HG03159 (cell line): Measurements from ENCODE around the gene ANXA10.
"Not testable (repeated sequence)": the region's sequence is repeated elsewhere in the genome, so short reads cannot be mapped to it uniquely, and the experiment has no call there.

Experiments used
- ATAC-seq: cut with Tn5 transposase; IDR thresholded peaks from one replicate; pipeline ENCODE4 v1.9.1; 2021; ENCODE audit warnings: mild to moderate bottlenecking, moderate library complexity; ENCODE audit not compliant: unreplicated experiment

ANXA10 gene

GRCh38 chr4:168153596-168154440 is 61.5 kb downstream of the ANXA10 start:
- peak; percentile 92 for ATAC-seq

DNA sequence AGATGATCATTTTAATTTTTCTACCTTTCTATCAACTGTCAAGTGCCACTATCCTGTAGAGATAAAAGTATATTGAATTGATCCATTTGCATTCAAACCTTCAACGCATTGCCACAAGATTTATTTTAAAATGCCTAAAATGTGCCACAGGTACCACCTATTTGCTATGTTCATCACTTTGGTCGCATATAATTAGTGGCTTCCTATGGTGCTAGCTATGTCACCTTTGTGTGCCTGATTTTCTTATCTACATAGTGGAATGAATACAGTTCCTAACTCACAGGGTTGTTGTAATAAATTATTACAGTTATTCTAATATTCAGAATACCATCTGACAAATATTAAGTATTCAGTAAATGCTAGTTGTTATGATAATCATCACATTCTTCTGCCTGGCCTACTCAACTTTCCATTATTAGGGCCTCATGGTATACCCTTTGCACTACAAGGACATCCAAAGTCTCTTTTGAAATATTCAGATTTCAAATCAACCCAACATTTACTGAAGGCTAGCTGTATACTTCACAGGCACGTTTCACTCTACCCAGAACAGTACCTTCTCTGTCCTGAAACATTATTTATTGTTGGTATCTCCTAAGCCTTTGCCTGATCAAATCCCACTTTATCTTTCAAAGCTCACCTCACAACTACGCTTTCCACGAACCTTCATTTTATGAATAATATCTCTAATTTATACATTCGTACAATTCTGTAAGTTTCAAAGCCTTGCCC is 62.4 kb downstream of the ANXA10 start:
- ATAC-seq, result no peak

DNA sequence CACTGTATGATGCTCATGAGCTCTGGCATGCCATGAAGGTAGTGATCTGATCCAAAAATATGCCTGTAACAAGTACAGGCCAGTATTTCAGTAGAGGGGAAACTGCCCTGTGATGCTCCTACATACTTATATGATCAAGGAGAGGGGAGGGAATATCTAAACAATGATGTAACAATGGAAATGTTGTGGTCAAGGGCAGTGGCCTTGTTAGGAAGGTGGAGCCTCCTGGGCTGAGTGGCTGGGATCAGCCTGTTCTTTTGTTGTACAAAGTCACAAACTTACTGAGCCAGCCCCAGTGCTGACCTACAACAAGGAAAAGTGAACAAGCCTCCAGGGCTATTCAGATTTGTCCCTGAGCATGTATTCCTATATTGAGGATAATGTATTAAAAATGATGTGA is 70.3 kb downstream of the ANXA10 start:
- ATAC-seq, result no peak

DNA sequence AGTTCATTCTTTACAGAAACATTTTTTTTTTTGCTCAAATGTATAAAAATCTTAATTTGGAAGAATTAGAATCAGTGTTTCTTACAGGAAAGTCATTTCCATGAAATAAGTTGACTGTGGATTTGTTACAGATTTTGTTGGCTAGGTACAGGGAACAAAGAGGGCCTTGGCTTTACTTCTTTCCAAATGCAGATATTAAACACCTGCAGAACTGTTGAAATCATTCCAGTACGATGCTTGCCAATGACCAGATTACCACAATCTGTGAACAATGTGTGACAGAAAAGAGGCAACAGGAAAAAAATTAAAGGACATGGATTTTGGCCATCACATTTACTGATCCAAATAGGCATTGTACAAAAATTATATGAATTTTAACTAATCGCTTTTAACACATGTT is 70.8 kb downstream of the ANXA10 start:
- ATAC-seq, result no peak

- ATAC-seq, result no peak
These were observed 71.7 kb downstream of the ANXA10 start for GRCh38 chr4:168164045-168164444.

DNA sequence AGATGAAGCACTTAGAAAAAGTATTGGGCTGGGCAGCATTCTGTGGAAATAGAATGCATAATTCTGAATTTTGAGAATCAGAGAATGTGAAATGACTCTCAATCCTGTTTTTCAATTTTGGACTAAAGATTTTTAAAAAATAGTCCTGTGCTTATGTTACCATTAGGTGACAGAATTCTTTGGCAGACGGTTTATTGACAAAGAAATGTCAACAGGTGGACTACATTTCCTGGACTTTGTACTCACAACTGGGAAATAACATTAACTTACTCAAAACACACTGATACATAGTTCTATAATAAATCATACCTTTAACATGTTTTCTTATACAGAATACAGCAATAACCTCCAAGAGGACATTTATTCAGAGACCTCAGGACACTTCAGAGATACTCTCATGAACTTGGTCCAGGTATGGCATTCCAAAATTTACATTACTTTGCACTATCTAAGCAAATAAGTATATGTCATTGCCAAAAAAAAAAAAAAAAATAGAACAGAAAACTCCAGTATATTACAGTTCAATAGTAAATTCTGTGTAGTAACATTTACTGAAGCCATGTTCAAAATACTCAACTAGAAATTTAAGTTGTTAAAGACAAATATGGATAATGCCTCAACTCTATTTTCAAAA is 72.7 kb downstream of the ANXA10 start:
- ATAC-seq, result no peak

DNA sequence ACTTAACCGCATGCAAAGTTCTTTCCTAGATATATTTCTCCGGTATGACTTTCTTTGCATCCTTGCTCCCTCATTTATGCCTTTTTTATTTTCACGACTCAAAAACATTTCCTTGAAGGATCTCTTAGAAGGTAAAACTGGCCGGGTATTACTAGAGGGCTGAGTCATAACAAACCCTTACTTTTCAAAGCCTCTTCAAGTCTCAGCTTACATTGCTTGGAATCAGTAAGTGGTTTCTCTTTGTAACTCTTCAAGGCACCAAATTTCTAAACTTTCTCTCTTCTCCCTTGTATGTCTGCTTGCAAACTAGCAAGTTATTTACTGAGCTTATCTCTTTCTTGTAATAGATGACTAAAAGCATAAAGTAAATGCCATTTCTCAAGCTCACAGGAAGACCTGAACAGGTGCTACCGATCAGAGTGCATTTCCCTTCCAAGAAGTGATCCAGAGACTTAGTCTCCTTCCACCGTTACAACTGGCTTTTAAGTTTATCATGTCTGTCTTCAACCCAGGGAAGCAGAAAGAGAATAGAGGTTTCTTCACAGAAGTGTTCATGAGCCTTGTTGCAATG is 75.5 kb downstream of the ANXA10 start:
- ATAC-seq, result peak; percentile 45

DNA sequence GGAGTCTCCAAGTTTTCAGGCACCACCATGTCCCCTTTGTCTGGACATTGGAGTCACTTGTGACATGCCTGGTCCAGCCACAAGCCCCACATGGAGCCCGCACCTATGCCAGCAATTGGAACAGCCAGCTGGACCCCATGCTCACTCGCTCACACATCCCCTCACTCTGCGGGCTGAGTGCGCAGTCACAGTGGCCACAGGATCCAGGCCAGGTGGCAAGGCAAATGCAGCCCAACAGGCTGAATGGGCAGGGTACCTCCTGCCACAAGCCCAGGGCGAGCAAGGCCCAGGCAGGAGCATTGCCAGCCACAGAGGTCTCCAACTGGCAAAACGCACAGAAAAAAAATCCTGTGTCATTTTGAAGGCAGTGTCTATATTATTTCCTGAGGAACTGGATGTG is 82.0 kb downstream of the ANXA10 start:
- no peak for ATAC-seq

- ATAC-seq, result no peak
These were observed 85.3 kb downstream of the ANXA10 start for GRCh38 chr4:168177546-168178149.

- ATAC-seq, result no peak
These were observed 91.6 kb downstream of the ANXA10 start for GRCh38 chr4:168183717-168184571.

GRCh38 chr4:168188754-168189153 is 96.4 kb downstream of the ANXA10 start:
- peak; percentile 63 for ATAC-seq

DNA sequence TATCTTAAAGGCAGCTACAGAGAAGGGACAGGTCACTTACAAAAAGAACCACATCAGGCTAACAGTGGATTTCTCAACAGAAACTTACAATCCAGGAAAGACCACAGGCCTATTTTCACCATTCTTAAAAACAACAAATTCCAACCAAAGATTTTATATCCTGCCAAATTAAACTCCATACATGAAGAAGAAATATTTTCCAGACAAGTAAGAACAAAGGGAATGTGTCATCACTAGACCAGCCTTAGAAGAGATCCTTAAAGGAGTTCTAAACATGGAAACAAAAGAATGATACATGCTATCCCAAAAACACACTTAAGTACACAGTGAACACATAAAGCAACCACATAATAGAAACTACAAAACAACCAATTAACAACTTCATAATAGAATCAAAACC is 105.6 kb downstream of the ANXA10 start:
- no peak for ATAC-seq

- no peak for ATAC-seq
These were observed 107.1 kb downstream of the ANXA10 start for GRCh38 chr4:168199260-168199957.

DNA sequence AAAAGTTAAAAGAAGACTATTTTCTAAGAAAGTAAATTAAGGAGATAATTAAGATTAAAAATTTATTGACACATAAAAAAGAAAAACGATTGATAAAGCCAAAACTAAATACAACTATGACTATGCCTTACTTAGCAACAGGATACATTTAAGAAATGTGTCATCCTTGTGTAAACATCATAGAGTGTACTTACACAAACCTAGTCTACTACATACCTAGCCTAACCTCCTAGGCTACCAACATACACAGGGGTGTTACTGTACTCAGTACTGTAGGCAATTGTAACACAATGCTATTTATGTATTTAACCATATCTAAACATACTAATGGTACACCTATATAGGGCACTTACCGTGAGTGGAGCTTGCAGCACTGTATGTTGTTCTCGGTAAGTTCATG is 108.3 kb downstream of the ANXA10 start:
- ATAC-seq, result no peak

GRCh38 chr4:168203233-168203911 is 111.0 kb downstream of the ANXA10 start:
- ATAC-seq, result no peak

DNA sequence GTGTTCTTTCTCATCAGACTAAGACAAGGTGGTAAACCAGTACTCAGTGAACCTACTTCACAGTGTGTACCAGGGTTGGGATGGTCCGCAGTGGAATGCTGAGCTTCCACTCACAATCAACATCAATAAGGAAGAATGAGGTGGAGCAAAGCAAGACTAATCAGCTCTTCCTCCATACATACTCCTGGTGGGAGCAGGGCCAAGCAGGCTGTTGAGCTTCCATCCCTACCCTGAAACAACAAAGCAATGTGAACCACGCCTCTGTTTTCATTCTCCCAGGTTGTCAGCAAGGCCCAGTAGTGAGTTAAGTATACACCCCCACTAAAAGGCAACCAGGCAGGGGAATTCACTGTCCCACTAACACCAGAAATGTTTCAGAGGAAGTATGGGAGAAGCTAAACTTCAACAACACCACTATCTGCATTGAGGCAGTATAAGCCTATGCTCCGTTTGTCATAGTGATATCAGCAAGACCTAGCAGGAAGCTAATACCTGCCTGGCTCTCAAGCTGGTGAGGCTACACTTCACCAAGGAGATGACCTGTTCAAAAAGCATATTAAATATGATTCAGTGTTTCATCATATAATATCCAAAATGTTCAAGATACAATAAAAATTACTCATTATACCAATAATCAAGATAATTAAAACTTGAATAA is 116.7 kb downstream of the ANXA10 start:
- no peak for ATAC-seq

- ATAC-seq, result no peak
These were observed 120.3 kb downstream of the ANXA10 start for GRCh38 chr4:168212656-168213055.

- not testable (repeated sequence) for ATAC-seq
These were observed 121.2 kb downstream of the ANXA10 start for GRCh38 chr4:168213511-168213910.
